D721Med (cell line): Measurements from ENCODE around the gene NGB.

Source experiments
- DNase-seq: peaks from one replicate; pipeline ENCODE4 v3.0.0; 2011; ENCODE audit warnings: low spot score; ENCODE audit not compliant: insufficient read length
- FAIRE-seq: peaks from 2 replicates; lab custom pipeline; 2011; peaks lifted over from hg19 to GRCh38; lab: Jason Lieb, UNC
- TF ChIP-seq, protein P1 (sequence below): IDR thresholded peaks from 2 replicates; pipeline ENCODE4 v1.5.1; 2012; ENCODE audit warnings: mild to moderate bottlenecking, control low read depth; ENCODE audit not compliant: insufficient read depth; ENCODE audit errors: missing control alignments

The NGB gene

GRCh38 chr14:77314539-77315457 lies 43.8 kb upstream of the NGB start:
- TF ChIP-seq, protein P1, sequence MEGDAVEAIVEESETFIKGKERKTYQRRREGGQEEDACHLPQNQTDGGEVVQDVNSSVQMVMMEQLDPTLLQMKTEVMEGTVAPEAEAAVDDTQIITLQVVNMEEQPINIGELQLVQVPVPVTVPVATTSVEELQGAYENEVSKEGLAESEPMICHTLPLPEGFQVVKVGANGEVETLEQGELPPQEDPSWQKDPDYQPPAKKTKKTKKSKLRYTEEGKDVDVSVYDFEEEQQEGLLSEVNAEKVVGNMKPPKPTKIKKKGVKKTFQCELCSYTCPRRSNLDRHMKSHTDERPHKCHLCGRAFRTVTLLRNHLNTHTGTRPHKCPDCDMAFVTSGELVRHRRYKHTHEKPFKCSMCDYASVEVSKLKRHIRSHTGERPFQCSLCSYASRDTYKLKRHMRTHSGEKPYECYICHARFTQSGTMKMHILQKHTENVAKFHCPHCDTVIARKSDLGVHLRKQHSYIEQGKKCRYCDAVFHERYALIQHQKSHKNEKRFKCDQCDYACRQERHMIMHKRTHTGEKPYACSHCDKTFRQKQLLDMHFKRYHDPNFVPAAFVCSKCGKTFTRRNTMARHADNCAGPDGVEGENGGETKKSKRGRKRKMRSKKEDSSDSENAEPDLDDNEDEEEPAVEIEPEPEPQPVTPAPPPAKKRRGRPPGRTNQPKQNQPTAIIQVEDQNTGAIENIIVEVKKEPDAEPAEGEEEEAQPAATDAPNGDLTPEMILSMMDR = no peak
- DNase-seq (no peak), FAIRE-seq (no peak)

GRCh38 chr14:77314043-77314442 lies 43.0 kb upstream of the NGB start:
- TF ChIP-seq, protein P1 = no peak

GRCh38 chr14:77313371-77313770 lies 42.4 kb upstream of the NGB start:
- DNase-seq = no peak
- TF ChIP-seq, protein P1 = no peak
- no peak for FAIRE-seq

More at GRCh38 chr14:77314043-77314442, 43.0 kb upstream of the NGB start:
- no peak for DNase-seq
- FAIRE-seq = no peak

DNA sequence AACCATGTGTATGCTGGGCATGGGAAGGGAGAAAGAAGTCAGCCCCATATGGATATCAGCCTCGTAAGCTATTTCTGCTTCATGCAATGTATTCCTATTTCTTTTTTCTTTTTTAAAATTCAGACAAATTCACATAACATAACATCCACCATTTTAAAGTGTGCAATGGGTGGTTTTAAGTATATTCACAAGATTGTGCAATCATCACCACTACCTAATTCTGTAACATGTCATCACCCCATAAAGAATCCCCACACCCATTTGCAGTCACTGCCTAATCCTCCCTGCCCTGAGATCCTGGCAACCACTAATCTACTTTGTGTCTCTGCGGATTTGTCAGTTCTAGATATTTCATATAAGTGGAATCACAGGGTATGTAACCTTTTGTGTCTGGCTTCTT lies 40.2 kb upstream of the NGB start:
- TF ChIP-seq, protein P1 = no peak
- DNase-seq (no peak), FAIRE-seq (peak; percentile 92)

GRCh38 chr14:77310026-77310425 lies 39.0 kb upstream of the NGB start:
- FAIRE-seq (peak; percentile 60), DNase-seq (no peak)
- TF ChIP-seq, protein P1 = no peak

DNA sequence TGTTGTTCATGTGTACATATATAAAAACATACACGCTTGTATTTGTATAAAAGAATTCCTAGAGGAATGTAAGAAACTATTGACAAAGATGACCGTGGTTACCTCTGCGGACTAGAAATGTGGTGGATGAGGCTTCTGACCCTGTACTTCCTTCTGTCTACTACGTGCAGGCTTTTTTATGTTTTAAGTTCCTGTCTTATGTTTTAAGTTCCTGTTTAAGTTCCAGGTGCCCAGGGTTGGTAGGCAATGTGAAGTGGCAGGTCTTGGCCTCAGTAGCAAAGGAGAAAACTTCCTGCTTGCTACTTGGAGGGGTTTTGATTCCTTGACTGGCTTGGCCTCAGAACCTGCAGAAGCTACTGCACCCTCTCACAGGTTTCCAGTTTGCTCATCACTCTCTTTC lies 38.1 kb upstream of the NGB start:
- TF ChIP-seq, protein P1 = no peak
- DNase-seq = no peak
- FAIRE-seq = no peak

DNA sequence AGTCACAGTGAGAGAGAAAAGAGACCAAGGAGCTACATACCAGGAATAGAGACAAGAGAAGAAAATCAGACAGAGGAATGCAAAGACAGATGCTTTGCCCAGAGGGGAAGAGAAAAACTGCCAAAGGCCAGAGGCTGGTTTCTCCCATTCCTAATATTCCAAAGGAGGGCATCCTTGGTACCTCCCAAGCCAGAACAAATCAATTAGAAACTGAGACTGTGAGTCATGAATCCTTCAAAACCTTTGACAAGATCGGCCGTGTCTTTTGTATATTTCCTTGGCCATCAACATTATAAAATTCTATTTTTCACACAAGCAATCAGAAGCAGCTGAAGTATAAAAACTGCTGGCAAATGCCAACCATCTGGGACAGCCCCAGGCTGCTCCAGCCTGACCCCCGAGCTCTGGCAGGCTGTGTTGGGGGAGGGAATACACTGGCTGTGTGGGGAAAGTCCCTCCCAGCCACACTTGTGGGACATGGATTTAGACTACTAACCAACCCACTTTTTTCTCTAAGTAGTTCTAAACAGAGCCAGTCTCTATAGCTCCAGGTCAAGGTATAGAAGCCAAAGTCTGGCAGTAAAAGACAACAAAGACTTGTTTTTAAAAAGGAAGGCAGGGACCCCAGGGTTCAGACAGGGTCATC lies 36.0 kb upstream of the NGB start:
- no peak for FAIRE-seq
- TF ChIP-seq, protein P1 = no peak

More for the DNA sequence above, 36.0 kb upstream of the NGB start:
- no peak for DNase-seq
